GM12801 (cell line): Measurements from ENCODE around the gene PAMR1.

Source experiments
- CTCF ChIP-seq: IDR thresholded peaks from one replicate; pipeline ENCODE4 v1.5.1; 2011; ENCODE audit warnings: control low read depth; ENCODE audit not compliant: insufficient read length; ENCODE audit errors: extremely low read depth

Gene PAMR1

DNA sequence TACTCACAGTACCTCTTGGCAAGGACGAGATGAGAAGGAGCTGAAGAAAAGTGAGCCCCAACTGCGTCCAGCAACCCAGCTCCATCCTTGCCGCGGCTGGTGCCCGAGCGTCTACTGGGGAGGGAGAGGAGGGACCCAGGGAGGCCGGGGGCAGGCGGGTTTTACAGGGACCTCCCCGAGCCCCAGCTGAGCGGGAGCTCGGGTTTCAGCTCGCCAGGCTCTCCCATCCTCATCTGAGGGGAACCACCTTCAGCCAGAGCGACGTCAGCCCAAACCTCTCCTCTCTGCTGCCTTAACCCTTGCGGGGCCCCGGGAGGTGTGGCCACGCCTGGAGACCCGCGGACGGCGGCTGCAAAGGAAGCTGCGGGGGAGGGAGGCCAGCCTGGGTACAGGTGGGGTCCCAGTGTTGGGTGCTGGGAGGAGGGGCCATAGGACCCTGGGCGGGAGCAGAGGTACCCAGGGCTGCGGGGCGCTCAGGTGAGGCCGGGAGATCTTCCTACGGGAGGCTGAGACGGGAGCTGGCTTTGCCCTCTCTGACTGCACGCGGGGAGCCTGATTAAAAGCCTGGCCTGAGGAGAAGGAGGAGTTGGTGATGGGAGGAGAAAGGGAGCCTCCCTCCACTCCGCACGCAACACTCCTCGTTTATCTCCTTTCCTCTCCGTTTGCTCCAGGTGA, at the start of gene PAMR1:
PAMR1 (minus strand) TSS at position 116 of the 675 bp plus-strand sequence; CDS start at position 85, 31 bp downstream.
- no peak for TF ChIP-seq CTCF

GRCh38 chr11:35571696-35572095, 46.3 kb upstream of the PAMR1 start:
- TF ChIP-seq CTCF = no peak

- no peak for TF ChIP-seq CTCF
These were observed 42.5 kb upstream of the PAMR1 start for GRCh38 chr11:35567737-35568465.

GRCh38 chr11:35566885-35567284, 41.5 kb upstream of the PAMR1 start:
- no peak for TF ChIP-seq CTCF

GRCh38 chr11:35566181-35566580, 40.8 kb upstream of the PAMR1 start:
- no peak for TF ChIP-seq CTCF

GRCh38 chr11:35564245-35564595, 38.8 kb upstream of the PAMR1 start:
- TF ChIP-seq CTCF = no peak

DNA sequence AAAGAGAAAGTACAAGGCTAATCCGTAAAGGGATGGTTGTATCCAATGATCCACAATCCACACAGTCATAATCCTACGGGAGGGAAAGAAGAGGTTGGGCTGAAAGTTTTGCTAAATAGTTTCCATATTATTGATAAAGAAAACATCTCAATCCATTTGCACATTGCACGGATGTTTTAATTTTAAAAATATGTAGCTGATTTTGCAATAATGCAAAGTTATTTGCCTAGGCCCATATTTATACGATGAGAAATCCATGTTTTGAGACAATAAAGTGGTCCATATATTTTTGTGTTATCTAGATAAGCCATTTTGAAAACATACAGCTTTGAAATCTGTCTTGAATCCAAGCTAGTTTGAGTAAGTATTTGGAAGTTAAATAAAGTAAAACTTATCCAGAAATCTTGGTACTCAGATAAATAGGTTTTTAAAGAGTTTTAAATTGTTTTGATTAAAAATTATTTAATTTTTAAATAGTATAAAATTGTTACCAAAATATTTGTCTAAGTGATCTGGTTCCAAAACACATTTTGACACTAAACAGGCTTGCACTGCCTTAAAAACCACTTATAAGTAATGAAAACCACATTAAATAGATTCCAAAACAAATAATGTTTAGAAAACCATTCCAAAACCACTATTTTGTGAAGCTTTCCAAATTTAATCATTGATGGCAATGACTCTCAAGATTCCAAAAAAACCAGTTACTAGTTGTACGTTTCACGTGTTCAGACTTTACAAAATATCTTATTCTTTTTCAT, 38.2 kb upstream of the PAMR1 start:
- no peak for TF ChIP-seq CTCF
